GM23248 (cell line): ENCODE measurements around the gene DIAPH3.

Experiments
- EZH2 ChIP-seq: fragments of 200-600 bp; sonication (generic); IDR thresholded peaks from 2 replicates; pipeline ENCODE4 v1.6.1; 2018; ENCODE audit warnings: antibody characterized with exemption, mild to moderate bottlenecking; ENCODE audit not compliant: insufficient read depth, poor library complexity, severe bottlenecking
- EZH2phosphoT487 ChIP-seq: fragments of 200-600 bp; sonication (generic); IDR thresholded peaks from 2 replicates; pipeline ENCODE4 v1.6.1; 2018; ENCODE audit warnings: antibody characterized with exemption, moderate library complexity, mild to moderate bottlenecking, low read depth; ENCODE audit not compliant: insufficient read depth

- TF ChIP-seq EZH2 (no peak), EZH2phosphoT487 (no peak)
Measured at GRCh38 chr13:59883885-59884284, 279.8 kb downstream of the DIAPH3 start.
